ENCODE data around the gene ACER2. TPM values are rescaled to one million over a fixed set of nuclear protein-coding genes. Genes with fewer than 3 reads are reported as not detected.

ACER2 gene
- total and polyA plus RNA-seq, 2 donors (not counting 1 experiment from before 2014, with no cell fraction given): 1.2 to 4.5 TPM

GRCh38 chr9:19479874-19480273 lies 71.1 kb downstream of the ACER2 start:
- Histone ChIP-seq H3K4me1 (ENCODE audit: control insufficient read depth, extremely low read depth, insufficient read depth, low read length) (no peaks in the 10 kb centered on the region), H4K20me1 (ENCODE audit: control insufficient read depth, extremely low read depth, insufficient read depth, low read length) (no peaks in the 10 kb centered on the region), H3K36me3 (ENCODE audit: control insufficient read depth, insufficient read depth, low read length) (no peaks in the 10 kb centered on the region), H3K4me3 (replicated peaks in 1 of 4; ENCODE audit: control extremely low read depth in 1 of 4, insufficient read depth in 1 of 4, low read depth in 3 of 4, low read length in 4 of 4) (no peak overlapping the region), H3K27ac (ENCODE audit: insufficient read depth, low read length) (no peak overlapping the region), H3K4me2 (ENCODE audit: extremely low read depth, insufficient read depth, low read length) (no peak overlapping the region), H3K9me3 (ENCODE audit: control insufficient read depth, insufficient read depth, low read depth, low read length) (no peaks in the 10 kb centered on the region), H2AFZ (ENCODE audit: low read length) (no peak overlapping the region), H3K27me3 (ENCODE audit: control insufficient read depth, insufficient read depth, low read length) (peaks cover 11% of the 10 kb centered on the region), H3K79me2 (ENCODE audit: control insufficient read depth, insufficient read depth, low read length) (no peaks in the 10 kb centered on the region), H3K9ac (ENCODE audit: insufficient read depth, low read length) (no peak overlapping the region)
- DNase-seq (ENCODE audit: low read depth in 2 of 2): no peak
- no peak for TF ChIP-seq EZH2 (IDR thresholded peaks at IDR 0.05; ENCODE audit: low read length, missing control alignments)
- TF ChIP-seq CTCF (conservative IDR thresholded peaks at IDR 0.05 in 1 of 2, IDR thresholded peaks at IDR 0.05 in 1 of 2; ENCODE audit: low read depth in 1 of 2, low read length in 2 of 2): no peak

GRCh38 chr9:19480345-19480744 lies 71.5 kb downstream of the ACER2 start:
- DNase-seq (ENCODE audit: low read depth in 2 of 2): no peak
- Histone ChIP-seq H3K36me3 (ENCODE audit: control insufficient read depth, insufficient read depth, low read length) (no peaks in the 10 kb centered on the region), H3K9me3 (ENCODE audit: control insufficient read depth, insufficient read depth, low read depth, low read length) (no peaks in the 10 kb centered on the region), H4K20me1 (ENCODE audit: control insufficient read depth, extremely low read depth, insufficient read depth, low read length) (no peaks in the 10 kb centered on the region), H3K27ac (ENCODE audit: insufficient read depth, low read length) (no peak overlapping the region), H3K9ac (ENCODE audit: insufficient read depth, low read length) (no peak overlapping the region), H3K4me3 (replicated peaks in 1 of 4; ENCODE audit: control extremely low read depth in 1 of 4, insufficient read depth in 1 of 4, low read depth in 3 of 4, low read length in 4 of 4) (no peak overlapping the region), H3K27me3 (ENCODE audit: control insufficient read depth, insufficient read depth, low read length) (peaks cover 11% of the 10 kb centered on the region), H3K79me2 (ENCODE audit: control insufficient read depth, insufficient read depth, low read length) (no peaks in the 10 kb centered on the region), H3K4me2 (ENCODE audit: extremely low read depth, insufficient read depth, low read length) (no peak overlapping the region), H2AFZ (ENCODE audit: low read length) (no peak overlapping the region), H3K4me1 (ENCODE audit: control insufficient read depth, extremely low read depth, insufficient read depth, low read length) (no peaks in the 10 kb centered on the region)
- TF ChIP-seq EZH2 (IDR thresholded peaks at IDR 0.05; ENCODE audit: low read length, missing control alignments) (no peak), CTCF (conservative IDR thresholded peaks at IDR 0.05 in 1 of 2, IDR thresholded peaks at IDR 0.05 in 1 of 2; ENCODE audit: low read depth in 1 of 2, low read length in 2 of 2) (no peak)

- TF ChIP-seq EZH2 (IDR thresholded peaks at IDR 0.05; ENCODE audit: low read length, missing control alignments): no peak
- no peak for TF ChIP-seq CTCF (conservative IDR thresholded peaks at IDR 0.05 in 1 of 2, IDR thresholded peaks at IDR 0.05 in 1 of 2; ENCODE audit: low read depth in 1 of 2, low read length in 2 of 2)
- no peaks in the 10 kb centered on the region for H3K9me3 ChIP-seq (ENCODE audit: control insufficient read depth, insufficient read depth, low read depth, low read length)
- DNase-seq (ENCODE audit: low read depth in 2 of 2): no peak
- H3K27ac ChIP-seq (ENCODE audit: insufficient read depth, low read length): no peak overlapping the region
- H3K9ac ChIP-seq (ENCODE audit: insufficient read depth, low read length): no peak overlapping the region
- no peak overlapping the region for H3K4me3 ChIP-seq (replicated peaks in 1 of 4; ENCODE audit: control extremely low read depth in 1 of 4, insufficient read depth in 1 of 4, low read depth in 3 of 4, low read length in 4 of 4)
- H3K4me1 ChIP-seq (ENCODE audit: control insufficient read depth, extremely low read depth, insufficient read depth, low read length): no peaks in the 10 kb centered on the region
- H4K20me1 ChIP-seq (ENCODE audit: control insufficient read depth, extremely low read depth, insufficient read depth, low read length): no peaks in the 10 kb centered on the region
- no peaks in the 10 kb centered on the region for H3K36me3 ChIP-seq (ENCODE audit: control insufficient read depth, insufficient read depth, low read length)
- no peaks in the 10 kb centered on the region for H3K79me2 ChIP-seq (ENCODE audit: control insufficient read depth, insufficient read depth, low read length)
- H2AFZ ChIP-seq (ENCODE audit: low read length): no peak overlapping the region
- no peak overlapping the region for H3K4me2 ChIP-seq (ENCODE audit: extremely low read depth, insufficient read depth, low read length)
- H3K27me3 ChIP-seq (ENCODE audit: control insufficient read depth, insufficient read depth, low read length): peaks cover 11% of the 10 kb centered on the region
Observed at GRCh38 chr9:19481121-19481870, 72.5 kb downstream of the ACER2 start.

All from fibroblast of lung (primary cell).